CD4-positive, alpha-beta T cell treated with Interleukin-4 for 1 hour (primary cell): ENCODE measurements around the gene CABP2.
"Not testable (repeated sequence)": the region's sequence is repeated elsewhere in the genome, so short reads cannot be mapped to it uniquely, and the experiment has no call there.

Experiments used
- DNase-seq, 2 donors: peaks; one replicate each; pipeline ENCODE4 v3.0.0-alpha.2; 2020 to 2022

CABP2 gene

DNA sequence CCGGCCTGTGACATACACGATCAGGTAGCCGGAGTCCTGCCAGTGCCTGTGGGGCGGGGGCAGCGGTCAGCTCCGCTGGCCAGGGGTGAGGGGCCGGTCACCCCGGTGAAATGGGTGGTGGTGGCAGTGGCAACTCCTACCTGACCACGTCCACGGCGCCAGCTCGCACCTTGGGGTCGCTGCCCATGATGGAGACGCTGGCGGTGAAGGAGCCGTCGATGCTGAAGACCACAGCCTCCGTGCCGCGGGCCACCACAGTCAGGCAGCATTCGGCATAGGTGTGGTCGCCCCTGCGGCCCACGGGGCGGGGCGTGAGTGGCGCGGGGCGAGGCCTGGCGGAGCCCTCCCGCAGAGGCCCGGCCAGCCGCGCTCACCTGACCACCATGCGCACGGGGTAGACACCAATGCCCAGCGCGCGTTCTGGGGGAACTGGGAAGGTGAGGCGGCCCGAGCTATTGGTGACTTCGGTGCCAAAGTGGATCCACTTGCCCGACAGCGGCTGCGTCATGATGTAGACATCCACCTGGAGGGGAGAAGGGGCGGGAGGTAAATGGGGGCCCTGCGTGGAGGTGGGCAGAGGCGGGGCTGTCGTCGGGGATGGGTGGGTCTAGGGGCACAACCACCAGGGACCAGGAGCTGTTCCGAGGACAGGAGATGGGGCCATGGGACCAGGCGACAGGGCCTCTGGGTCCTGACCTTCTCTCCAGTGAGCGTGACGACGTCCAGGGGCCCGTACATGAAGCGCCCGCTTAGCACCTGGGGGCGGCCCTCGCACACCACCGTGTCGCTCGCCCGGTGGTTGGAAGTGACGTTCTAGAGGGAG lies 29.5 kb downstream of the CABP2 start:
- no peak for DNase-seq

DNA sequence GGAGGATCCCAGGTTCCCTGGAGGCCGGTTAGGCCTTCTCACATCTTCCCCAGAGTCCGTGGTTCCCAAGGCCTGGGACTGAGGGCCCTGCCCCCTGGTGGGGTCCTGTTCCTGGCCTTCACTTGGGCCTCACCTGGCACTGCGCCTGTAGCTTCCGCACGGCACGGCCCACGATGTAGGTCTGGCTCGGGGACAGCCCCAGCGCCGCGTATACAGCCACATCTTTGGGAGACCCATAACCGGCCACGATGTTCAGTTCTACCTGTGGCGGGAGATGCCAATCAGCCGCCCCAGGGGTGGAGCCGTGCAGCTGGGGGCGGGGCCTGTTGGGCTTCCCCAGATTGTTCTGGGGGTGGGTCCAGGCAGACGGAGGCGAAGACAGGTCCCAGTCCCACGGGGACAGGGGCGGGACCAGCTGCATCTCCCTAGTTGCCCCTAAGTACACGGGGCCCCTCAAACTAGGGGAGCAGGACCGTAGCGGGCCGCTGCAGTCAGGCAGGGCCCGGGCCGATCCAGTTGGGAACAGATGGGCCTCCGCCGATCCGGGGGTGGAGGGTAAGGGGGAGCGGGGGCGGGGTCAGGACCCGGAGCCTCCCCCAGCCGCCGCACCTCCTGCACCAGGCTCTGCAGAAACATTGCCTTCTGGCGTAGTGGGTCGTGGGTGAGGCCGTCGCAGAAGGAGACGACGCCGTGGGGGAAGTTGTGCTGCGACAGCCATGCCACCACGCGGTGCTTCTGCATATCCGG lies 30.3 kb downstream of the CABP2 start:
- peak in 1 of 2 donors; percentile 28 for DNase-seq

DNA sequence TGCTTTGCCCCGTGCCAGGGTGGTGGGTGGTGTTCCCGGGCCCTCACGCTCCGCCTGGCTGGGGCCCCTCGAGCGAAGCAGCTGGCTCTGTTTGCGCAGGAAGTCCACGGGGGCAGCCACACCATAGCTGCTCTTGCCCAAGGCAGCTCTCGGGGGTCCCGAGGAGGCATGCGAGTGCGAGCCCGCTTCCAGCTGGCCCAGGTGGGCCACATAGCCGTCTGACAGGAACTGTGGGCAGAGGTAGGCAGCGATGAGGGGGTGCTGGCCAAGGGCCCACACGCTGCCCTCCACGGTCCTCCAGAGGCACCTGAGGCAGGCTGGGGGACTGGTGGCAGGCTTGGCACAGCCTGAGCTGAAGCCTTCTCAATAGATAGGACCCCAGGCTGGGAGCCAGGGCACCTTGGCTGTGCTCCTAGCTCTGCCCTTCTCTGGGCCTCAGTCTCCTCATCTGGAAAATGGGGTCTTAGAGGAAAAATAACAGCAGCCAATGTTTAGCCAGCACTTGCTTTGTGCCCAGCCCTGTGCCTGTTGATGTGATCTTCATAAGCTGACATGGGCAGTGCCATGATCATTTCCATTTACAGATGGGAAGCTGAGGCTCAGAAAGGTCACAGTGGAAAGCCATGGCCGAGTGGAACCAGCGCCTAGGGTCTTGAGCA lies 31.0 kb downstream of the CABP2 start:
- no peak for DNase-seq

DNA sequence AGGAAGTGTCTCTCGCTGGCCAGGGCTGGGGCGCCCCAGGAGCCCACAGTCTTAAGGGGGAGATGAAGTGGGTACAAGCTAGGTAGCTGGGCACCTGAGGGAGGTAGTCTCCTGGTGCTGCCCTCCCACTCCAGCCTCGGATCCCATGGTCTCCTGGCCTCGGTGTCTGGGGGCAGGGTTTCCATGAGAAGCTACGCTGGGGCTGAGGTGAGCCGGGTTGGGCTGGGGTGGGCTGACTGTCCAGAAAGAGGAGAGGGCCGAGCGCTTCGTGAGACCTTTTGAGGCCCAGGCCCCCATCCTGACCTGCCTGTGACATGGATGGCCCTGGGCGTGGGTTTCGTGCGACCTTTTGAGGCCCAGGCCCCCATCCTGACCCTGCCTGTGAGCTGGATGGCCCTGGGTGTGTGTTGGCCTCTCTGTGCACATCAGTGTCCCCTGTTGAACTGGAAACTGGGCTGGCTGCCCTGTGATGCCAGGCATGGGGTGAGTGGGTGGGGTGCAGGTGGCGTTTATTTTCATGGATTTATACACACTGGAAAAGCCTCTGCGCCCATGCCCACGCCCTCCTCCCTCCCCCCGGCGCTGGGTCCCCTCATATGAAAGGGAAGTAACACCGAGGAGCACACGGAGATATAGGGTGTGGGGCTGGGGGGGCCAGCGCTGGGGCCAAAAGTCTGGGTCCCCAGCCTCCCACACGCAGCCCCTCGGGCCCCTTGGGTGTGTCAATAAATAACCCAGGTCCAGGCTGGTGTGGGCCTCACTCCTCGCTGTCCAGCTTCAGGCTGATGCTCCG lies 31.8 kb downstream of the CABP2 start:
- DNase-seq, result no peak

DNA sequence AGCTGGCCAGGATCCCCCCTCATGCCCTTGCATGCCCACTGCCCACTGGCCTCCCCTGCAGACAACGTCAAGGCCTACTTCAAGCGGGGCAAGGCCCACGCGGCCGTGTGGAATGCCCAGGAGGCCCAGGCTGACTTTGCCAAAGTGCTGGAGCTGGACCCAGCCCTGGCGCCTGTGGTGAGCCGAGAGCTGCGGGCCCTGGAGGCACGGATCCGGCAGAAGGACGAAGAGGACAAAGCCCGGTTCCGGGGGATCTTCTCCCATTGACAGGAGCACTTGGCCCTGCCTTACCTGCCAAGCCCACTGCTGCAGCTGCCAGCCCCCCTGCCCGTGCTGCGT lies 32.5 kb downstream of the CABP2 start:
- DNase-seq, result no peak

DNA sequence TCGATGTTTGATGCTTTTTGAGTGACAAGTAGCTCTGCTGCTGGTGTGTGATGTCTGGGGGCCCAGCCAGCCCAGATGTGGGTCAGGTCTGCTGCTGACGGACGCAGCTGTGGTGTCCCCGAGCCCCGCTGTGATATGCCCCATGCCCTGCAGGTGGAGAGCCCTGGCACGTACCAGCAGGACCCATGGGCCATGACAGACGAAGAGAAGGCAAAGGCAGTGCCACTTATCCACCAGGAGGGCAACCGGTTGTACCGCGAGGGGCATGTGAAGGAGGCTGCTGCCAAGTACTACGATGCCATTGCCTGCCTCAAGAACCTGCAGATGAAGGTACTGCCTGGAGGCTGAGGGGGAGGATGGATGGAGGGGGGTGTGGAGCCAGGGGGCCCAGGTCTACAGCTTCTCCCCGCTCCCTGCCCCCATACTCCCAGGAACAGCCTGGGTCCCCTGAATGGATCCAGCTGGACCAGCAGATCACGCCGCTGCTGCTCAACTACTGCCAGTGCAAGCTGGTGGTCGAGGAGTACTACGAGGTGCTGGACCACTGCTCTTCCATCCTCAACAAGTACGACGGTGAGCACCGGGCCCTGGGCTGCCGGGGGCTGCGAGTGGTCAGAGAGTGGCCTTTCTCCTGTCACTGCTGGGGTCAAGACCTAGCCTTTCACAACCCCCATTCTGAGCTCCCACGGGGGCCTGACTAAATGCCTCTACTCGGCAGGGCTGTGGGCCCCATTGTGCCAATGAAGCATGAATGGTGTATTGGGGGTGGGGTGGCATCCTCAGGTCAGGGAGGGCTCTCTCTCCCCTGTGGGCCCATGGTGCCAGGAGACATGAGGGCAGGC lies 33.1 kb downstream of the CABP2 start:
- DNase-seq, result no peak

DNA sequence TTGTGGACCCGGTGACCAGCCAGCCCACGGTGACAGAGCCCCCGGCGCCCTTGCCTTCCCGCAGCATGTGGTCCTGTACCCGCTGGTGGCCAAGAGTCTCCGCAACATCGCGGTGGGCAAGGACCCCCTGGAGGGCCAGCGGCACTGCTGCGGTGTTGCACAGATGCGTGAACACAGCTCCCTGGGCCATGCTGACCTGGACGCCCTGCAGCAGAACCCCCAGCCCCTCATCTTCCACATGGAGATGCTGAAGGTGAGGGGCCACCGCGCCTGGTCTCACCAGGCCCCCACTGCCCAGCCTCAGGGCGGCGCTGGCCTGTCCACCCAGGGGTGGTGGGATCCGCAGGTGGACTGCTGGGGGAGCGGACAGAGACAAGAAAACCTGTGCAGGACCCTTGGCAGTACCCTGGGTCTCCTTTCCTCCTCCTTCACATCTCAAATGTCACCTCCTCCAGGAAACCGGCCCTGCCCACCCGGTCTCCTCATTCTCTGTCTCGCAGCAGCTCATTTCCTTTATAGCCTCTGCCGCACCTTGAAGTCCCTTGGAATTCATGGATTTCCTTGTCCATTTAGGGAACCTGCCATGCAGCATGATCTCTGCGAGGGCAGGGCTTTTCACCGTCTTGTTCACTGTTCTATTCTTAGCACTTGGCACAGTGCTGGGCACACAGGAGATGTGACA lies 33.9 kb downstream of the CABP2 start:
- DNase-seq, result no peak

DNA sequence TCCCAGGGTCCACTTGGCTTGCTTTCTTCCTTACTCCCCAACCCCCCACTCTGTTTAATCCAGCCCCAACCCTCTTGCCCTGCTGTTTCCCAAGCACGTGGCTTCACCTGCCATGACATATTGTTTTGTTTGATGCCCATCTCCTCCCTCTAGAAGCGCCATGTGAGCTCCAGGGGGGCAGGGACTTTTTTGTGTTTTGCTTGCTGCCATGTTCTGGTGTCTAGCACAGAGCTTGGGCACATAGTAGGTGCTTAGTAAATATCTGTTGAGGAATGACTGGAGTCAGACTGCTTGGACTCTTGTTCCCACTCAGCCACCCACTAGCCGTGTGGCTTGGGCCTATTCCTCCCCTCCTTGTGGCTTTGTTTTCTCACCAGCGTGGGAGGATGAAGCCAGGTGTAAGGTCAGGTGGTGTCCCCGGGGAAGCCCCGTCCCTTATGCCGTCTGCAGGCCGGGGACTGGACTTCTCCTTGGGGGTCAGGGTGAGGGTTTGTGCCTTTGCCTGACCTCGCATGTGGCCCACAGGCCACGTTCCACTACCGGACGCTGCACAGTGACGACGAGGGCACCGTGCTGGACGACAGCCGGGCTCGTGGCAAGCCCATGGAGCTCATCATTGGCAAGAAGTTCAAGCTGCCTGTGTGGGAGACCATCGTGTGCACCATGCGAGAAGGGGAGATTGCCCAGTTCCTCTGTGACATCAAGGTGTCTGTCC lies 36.6 kb downstream of the CABP2 start:
- peak in 1 of 2 donors; percentile 45 for DNase-seq

DNA sequence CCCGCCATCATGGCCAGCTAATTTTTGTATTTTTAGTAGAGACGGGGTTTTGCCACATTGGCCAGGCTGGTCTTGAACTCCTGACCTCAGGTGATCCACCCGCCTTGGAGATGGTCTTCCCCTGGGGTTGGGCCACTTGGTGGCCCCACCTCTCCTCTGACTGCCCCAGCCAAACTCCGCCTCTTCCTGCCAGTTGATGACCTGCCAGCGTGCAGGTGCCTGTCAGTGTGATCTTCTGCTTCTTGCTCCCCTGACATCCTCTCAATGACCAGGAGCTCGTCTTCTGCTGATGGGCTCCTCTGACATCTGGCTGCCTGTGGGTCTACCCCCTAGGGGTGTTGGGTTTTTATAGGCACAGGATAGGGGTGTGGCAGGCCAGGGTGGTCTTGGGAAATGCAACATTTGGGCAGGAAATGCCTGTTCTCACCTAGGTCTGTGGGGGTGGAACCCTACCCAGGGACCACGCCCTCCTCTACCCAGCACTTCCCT lies 37.3 kb downstream of the CABP2 start:
- peak; percentile 64 to 82 for DNase-seq

DNA sequence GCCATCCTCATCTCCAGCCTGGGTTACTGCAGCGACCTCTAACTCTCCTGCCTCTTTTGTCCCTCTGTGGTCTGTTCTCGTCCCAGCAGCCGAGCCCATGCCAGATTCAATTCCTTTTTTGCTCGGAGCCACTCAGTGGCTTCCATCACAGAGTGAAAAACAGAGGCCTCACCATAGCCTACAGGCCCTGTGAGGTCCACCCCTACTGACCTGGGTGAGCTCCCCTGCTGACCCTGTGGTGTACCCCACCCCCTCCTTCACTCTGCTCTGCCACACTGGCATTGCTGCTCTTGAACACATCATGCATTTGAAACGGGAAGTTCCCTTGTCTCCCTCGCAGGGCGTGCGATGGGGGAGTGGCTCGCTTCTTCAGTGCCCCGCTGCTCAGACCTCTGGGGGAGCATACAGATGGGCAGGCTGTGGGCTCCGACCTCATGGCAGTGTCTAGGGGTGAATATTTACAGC lies 38.4 kb downstream of the CABP2 start:
- peak; percentile 65 to 67 for DNase-seq

DNA sequence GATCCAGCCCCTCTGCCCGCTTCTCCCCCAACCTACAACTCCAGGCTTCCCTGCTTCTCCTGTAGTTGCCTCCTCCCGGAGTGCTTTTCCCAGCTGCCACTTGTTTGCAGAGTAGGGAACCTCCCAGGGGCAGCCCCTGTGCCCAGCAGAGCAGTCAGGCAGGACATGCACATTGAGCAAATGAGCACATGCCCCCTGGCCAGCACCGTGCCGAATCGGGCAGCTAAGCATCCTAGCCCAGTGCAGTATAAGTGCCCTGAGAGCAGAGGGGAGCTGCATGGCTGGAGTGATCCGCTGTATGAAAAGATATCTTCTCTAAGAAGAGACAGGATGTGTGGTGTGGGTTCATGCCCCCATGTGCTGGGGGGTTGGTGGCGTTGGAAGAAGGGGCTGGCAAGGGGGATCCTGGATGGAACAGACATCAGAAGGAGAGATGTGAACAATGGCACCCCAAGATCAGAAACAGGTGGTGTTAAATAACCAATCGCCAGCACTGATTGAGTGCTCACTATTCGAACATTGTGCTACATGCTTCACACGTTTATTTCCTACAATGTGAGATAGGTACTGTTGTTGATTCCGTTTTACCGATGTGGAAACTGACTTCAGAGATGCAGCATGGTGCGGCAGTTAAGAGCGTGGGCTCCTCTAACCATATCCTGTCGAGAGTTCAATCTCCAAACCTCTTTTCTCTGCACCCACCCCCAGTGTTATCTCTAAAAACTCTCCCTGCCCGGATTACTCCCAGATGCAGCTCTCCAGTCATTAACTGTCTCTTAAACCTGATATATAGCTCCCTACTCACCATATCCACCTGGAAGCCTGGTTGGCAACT lies 39.2 kb downstream of the CABP2 start:
- peak in 1 of 2 donors; percentile 67 for DNase-seq

DNA sequence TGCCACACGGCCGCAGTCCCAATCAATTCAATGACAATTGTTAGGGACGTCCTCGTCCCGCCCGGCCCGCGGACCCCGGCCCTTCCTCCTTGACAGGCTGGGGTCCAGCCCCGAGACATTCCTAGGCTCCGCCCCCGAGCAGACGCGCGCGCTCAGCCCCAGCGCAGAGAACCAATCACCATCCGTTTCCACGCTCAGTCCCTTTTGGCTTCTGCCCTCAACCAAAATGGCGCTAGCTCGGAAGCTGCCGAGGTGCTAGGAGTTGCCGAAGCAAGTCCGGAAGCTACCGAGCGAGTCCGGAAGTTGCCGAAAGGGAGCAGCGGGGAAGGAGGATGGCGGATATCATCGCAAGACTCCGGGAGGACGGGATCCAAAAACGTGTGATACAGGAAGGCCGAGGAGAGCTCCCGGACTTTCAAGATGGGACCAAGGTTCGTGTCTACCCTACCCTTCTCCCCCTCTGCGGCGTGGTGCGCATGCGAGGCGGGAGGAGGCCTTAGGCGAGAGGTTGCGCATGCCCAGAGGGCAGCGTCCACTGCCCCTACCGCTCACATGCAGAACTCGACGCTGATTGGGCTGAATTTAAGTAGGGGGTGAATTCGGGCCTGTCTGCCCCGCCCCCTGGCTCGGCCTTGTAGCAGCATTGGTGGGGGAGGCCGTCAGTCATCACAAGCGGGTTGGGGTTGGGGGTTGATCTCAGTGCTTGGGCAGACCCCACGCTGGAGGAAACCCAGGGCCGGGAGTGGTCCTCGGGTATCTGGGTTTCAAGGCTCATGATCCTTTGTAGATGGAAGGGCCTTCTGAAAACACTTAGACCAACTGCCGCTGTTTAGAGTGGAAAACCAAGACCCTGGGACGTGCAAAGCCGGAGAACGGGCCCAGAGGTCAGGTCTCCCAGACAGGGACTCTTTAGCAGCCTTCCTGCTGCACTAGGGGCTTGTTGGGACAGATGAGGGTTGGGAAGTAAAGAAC lies 40.1 kb downstream of the CABP2 start, which contains the start of gene AIP:
AIP (plus strand) TSS at position 200 of the 972 bp plus-strand sequence; CDS start at position 333, 133 bp downstream.
- peak; percentile 98 for DNase-seq

DNA sequence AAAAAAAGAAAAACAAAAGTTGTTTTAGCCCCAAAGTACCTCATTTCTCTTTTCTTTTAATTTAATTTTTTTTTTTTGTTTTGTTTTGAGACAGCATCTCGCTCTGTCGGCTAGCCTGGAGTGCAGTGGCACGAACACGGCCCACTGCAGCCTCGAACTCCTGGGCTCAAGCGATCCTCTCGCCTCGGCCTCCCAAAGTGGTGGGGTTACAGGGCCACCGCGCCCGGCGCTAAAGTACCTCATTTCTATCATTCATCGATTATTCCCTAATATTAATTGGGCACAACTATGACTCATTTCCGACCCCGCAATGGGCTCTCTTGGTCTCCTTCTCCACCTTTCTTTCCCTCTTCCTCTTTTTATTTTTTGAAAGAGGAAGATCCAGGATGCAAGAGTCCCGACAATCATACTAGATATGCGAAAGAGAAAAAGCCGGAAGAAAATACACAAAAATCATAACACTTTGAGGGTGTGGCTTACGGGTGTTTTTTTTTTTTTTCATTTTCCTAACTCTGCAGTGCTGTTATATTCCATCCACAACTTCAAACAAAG lies 40.9 kb downstream of the CABP2 start:
- no peak for DNase-seq

DNA sequence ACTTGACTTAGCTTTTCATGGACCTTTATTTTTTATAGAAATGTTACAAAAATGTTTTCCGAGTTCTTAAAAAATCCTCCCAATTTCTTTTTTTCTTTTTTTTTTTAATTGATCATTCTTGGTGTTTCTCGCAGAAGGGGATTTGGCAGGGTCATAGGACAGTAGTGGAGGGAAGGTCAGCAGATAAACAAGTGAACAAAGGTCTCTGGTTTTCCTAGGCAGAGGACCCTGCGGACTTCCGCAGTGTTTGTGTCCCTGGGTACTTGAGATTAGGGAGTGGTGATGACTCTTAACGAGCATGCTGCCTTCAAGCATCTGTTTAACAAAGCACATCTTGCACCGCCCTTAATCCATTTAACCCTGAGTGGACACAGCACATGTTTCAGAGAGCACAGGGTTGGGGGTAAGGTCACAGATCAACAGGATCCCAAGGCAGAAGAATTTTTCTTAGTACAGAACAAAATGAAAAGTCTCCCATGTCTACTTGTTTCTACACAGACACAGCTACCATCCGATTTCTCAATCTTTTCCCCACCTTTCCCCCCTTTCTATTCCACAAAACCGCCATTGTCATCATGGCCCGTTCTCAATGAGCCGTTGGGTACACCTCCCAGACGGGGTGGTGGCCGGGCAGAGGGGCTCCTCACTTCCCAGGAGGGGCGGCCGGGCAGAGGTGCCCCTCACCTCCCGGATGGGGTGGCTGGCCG lies 45.7 kb downstream of the CABP2 start:
- not testable (repeated sequence) for DNase-seq

DNA sequence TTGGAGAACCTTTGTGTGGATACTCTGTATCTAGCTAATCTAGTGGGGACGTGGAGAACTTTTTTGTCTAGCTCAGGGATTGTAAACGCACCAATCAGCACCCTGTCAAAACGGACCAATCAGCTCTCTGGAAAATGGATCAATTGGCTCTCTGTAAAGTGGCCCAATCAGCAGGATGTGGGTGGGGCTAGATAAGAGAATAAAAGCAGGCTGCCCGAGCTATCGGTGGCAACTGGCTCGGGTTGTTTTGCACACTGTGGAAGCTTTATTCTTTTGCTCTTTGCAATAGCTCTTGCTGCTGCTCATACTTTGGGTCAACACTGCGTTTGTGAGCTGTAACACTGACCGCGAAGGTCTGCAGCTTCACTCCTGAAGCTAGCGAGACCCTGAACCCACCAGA lies 46.6 kb downstream of the CABP2 start:
- not testable (repeated sequence) for DNase-seq

DNA sequence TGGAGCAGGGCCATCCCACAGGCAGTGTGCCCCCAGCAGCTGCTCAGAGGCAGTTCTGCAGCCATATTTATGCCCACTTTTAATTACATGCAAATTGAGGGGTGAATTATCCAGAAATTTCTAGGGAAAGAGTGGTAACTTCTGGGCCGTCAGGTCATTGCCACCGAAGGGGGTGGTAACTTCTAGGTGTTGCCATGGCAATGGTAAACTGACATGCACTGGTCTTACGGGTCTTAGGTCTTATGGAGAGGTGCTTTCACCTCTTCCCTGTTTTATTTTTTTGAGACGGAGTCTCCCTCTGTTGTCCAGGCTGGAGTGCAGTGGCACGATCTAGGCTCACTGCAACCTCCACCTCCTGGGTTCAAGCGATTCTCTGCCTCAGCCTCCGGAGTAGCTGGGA lies 50.4 kb downstream of the CABP2 start:
- no peak for DNase-seq
